HepG2 (cell line): ENCODE measurements around the gene LRP5. TPM values are rescaled to one million over a fixed set of nuclear protein-coding genes. Genes with fewer than 3 reads are reported as not detected.

ENCODE experiments used
- ASH2L ChIP-seq: fragments of 300-600, 200-600 bp; sonication (generic); IDR thresholded peaks from 2 replicates; pipeline ENCODE4 v1.7.0; 2017; ENCODE audit warnings: low read depth, mild to moderate bottlenecking, moderate library complexity, mixed read lengths, low read length; ENCODE audit not compliant: insufficient read length
- HNRNPL ChIP-seq: fragments of 200-400 bp; formaldehyde crosslinking; IDR thresholded peaks from 2 replicates; pipeline ENCODE4 v1.6.1; 2017; ENCODE audit warnings: mild to moderate bottlenecking, low read depth, low read length
- TCF7 ChIP-seq: sonication (generic); IDR thresholded peaks from 2 replicates; pipeline ENCODE4 v1.6.1; 2016; ENCODE audit warnings: antibody characterized with exemption, low read depth
- polyA plus RNA-seq, 8 experiments: library from polyadenylated mRNA; depleted of rRNA in 3 of 8; stranded (reverse) in 7 of 8; unstranded in 1 of 8; fragments of >200 nt; fragmentation: Illumina TruSeq in 4 of 8; extraction: Trizol in 4 of 8; gene quantifications; 2 replicates each; pipeline versions ENCODE4 v1.2.1 to v1.2.3, GENCODE V29; 2011 to 2016; ENCODE audit warnings: low read depth in 4 of 8, missing spikeins in 1 of 8, mixed read lengths in 1 of 8; ENCODE audit not compliant: insufficient read depth in 1 of 8
- total RNA-seq, 5 experiments: library from RNA; depleted of rRNA; stranded (reverse); fragments of >200 nt; fragmentation: Illumina TruSeq; extraction: Trizol; gene quantifications; 2 replicates each; pipeline ENCODE4 v1.2.3, GENCODE V29; 2016; ENCODE audit warnings: low read depth in 1 of 5
- TF ChIP-seq, protein P1 (sequence below): sonication (generic); formaldehyde crosslinking; IDR thresholded peaks from 2 replicates; pipeline ENCODE4 v1.4.0; 2020; ENCODE audit warnings: missing genetic modification reagents, borderline replicate concordance
- TF ChIP-seq, protein P2 (sequence below): sonication (generic); formaldehyde crosslinking; IDR thresholded peaks from 2 replicates; pipeline ENCODE4 v1.4.0; 2020; ENCODE audit warnings: missing genetic modification reagents
- TF ChIP-seq, protein P3 (sequence below): sonication (generic); formaldehyde crosslinking; IDR thresholded peaks from 2 replicates; pipeline ENCODE4 v1.4.0; 2020; ENCODE audit warnings: missing genetic modification reagents
- TF ChIP-seq, protein P4 (sequence below), 2 experiments: sonication (generic) in 1 of 2; formaldehyde crosslinking in 1 of 2; IDR thresholded peaks; 2 replicates each; pipeline versions ENCODE4 v1.4.0 to v1.6.1; 2016 to 2020; ENCODE audit warnings: borderline replicate concordance in 1 of 2, low read depth in 1 of 2, mild to moderate bottlenecking in 1 of 2, missing genetic modification reagents in 1 of 2

Gene LRP5
- total and polyA plus RNA-seq, 2 of the 13 experiments (the other 11 are each of a cell fraction or from before 2014, with no cell fraction given) = 40.4 to 64.0 TPM

DNA sequence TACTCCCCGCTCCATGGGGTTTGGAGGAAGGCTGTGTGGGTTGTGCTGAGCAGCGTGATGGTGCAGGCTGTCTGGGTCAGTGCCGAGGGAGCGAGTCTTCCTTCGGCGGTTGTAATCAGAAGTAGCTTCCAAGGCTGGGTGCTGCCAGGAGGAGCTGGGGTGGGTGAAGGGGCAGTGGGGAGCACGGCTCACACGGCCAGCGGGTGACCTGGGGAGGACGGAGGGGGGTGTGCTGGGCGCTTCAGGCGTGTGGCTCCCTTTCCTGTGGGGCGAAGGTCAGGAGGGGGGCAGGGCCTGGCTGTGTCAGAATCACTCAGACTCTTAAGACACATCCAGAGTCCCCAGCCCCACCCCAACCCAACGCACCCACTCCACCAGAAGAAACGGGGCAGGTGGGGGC is 60.2 kb downstream of the LRP5 start (continued):
- TF ChIP-seq, protein P1, sequence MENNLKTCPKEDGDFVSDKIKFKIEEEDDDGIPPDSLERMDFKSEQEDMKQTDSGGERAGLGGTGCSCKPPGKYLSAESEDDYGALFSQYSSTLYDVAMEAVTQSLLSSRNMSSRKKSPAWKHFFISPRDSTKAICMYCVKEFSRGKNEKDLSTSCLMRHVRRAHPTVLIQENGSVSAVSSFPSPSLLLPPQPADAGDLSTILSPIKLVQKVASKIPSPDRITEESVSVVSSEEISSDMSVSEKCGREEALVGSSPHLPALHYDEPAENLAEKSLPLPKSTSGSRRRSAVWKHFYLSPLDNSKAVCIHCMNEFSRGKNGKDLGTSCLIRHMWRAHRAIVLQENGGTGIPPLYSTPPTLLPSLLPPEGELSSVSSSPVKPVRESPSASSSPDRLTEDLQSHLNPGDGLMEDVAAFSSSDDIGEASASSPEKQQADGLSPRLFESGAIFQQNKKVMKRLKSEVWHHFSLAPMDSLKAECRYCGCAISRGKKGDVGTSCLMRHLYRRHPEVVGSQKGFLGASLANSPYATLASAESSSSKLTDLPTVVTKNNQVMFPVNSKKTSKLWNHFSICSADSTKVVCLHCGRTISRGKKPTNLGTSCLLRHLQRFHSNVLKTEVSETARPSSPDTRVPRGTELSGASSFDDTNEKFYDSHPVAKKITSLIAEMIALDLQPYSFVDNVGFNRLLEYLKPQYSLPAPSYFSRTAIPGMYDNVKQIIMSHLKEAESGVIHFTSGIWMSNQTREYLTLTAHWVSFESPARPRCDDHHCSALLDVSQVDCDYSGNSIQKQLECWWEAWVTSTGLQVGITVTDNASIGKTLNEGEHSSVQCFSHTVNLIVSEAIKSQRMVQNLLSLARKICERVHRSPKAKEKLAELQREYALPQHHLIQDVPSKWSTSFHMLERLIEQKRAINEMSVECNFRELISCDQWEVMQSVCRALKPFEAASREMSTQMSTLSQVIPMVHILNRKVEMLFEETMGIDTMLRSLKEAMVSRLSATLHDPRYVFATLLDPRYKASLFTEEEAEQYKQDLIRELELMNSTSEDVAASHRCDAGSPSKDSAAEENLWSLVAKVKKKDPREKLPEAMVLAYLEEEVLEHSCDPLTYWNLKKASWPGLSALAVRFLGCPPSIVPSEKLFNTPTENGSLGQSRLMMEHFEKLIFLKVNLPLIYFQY (CRISPR knock-in tag) = no peak
- TF ChIP-seq, protein P2, sequence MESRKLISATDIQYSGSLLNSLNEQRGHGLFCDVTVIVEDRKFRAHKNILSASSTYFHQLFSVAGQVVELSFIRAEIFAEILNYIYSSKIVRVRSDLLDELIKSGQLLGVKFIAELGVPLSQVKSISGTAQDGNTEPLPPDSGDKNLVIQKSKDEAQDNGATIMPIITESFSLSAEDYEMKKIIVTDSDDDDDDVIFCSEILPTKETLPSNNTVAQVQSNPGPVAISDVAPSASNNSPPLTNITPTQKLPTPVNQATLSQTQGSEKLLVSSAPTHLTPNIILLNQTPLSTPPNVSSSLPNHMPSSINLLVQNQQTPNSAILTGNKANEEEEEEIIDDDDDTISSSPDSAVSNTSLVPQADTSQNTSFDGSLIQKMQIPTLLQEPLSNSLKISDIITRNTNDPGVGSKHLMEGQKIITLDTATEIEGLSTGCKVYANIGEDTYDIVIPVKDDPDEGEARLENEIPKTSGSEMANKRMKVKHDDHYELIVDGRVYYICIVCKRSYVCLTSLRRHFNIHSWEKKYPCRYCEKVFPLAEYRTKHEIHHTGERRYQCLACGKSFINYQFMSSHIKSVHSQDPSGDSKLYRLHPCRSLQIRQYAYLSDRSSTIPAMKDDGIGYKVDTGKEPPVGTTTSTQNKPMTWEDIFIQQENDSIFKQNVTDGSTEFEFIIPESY (CRISPR knock-in tag) = peak; percentile 95
- TF ChIP-seq TCF7 (no peak), ASH2L (no peak), HNRNPL (0 out of 2 replicates have a peak, but pooled peaks have one; percentile 66)
- TF ChIP-seq, protein P3, sequence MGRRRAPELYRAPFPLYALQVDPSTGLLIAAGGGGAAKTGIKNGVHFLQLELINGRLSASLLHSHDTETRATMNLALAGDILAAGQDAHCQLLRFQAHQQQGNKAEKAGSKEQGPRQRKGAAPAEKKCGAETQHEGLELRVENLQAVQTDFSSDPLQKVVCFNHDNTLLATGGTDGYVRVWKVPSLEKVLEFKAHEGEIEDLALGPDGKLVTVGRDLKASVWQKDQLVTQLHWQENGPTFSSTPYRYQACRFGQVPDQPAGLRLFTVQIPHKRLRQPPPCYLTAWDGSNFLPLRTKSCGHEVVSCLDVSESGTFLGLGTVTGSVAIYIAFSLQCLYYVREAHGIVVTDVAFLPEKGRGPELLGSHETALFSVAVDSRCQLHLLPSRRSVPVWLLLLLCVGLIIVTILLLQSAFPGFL (CRISPR knock-in tag) = no peak
- TF ChIP-seq, protein P4, sequence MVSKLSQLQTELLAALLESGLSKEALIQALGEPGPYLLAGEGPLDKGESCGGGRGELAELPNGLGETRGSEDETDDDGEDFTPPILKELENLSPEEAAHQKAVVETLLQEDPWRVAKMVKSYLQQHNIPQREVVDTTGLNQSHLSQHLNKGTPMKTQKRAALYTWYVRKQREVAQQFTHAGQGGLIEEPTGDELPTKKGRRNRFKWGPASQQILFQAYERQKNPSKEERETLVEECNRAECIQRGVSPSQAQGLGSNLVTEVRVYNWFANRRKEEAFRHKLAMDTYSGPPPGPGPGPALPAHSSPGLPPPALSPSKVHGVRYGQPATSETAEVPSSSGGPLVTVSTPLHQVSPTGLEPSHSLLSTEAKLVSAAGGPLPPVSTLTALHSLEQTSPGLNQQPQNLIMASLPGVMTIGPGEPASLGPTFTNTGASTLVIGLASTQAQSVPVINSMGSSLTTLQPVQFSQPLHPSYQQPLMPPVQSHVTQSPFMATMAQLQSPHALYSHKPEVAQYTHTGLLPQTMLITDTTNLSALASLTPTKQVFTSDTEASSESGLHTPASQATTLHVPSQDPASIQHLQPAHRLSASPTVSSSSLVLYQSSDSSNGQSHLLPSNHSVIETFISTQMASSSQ (IDR thresholded peaks at IDR 0.05; ENCODE audit: low read depth) = no peak
- TF ChIP-seq, protein P4 (CRISPR knock-in tag; IDR thresholded peaks at IDR 0.05; ENCODE audit: borderline replicate concordance) = no peak
